GM12864 (cell line): ENCODE measurements around the gene PKP3.
A peak's percentile ranks its signal among the peaks of the same experiment; 100 is the strongest.
"Not testable (repeated sequence)": the region's sequence is repeated elsewhere in the genome, so short reads cannot be mapped to it uniquely, and the experiment has no call there.

Source experiments
- DNase-seq: peaks from one replicate; pipeline ENCODE4 v3.0.0-alpha.2; 2011; ENCODE audit warnings: low read depth
- H3K4me3 ChIP-seq: 2 replicates; pipeline ENCODE4 v1.5.1; 2011; ENCODE audit warnings: mild to moderate bottlenecking, low read depth, low read length, control low read depth
- CTCF ChIP-seq: IDR thresholded peaks from 2 replicates; pipeline ENCODE4 v1.5.1; 2011; ENCODE audit warnings: low read depth, mild to moderate bottlenecking, moderate library complexity, low read length, control low read depth, inconsistent platforms; ENCODE audit errors: missing control alignments

Gene PKP3

DNA sequence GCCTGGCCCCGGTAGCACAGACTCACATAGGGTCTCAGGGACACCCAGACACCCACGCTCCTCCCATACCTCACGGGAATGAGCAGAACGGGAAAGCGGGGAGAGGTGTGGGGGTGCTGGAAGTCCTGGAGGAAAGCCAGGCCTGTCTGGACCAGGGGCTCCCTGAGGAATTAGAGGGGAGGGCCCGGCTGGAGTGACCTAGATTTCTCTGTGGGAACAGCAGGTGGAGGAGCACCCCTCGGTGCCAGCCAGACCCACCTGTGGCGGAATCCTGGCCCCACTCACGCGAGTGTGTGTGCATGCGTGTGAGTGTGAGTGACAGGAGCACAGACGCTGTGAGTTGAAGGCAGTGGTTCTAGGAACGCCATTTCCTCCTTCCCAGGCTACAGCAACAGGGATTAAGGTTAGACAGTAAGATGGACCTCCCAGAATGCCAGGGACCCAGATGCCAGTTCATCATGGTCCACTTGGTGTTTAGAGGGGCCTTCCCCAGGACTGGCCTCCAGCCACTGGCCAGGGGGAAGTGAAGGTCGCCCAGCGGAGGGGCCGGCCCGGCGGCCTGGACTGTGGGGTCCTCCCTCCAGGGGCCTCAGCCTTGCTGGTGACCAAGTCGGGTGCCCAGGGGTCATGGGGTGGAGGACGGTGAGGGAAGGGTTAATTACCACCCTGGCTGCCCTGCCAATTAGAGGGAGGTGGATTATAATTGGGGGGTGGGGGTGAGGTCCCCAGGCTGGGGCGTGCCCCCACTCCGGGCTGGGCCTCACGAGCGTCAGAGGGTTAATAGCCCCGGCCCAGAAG lies 1.0 kb downstream of the PKP3 start:
- TF ChIP-seq CTCF: no peak
- no peak for DNase-seq
- H3K4me3 ChIP-seq: no peak overlapping the region

GRCh38 chr11:395866-396265 lies 1.9 kb downstream of the PKP3 start:
- no peak overlapping the region for H3K4me3 ChIP-seq
- no peak for TF ChIP-seq CTCF
- DNase-seq: no peak

- peak overlapping the region; percentile 33 for H3K4me3 ChIP-seq
- DNase-seq: no peak
- peak; percentile 29 for TF ChIP-seq CTCF
Measured at GRCh38 chr11:396511-396947, 2.5 kb downstream of the PKP3 start.

DNA sequence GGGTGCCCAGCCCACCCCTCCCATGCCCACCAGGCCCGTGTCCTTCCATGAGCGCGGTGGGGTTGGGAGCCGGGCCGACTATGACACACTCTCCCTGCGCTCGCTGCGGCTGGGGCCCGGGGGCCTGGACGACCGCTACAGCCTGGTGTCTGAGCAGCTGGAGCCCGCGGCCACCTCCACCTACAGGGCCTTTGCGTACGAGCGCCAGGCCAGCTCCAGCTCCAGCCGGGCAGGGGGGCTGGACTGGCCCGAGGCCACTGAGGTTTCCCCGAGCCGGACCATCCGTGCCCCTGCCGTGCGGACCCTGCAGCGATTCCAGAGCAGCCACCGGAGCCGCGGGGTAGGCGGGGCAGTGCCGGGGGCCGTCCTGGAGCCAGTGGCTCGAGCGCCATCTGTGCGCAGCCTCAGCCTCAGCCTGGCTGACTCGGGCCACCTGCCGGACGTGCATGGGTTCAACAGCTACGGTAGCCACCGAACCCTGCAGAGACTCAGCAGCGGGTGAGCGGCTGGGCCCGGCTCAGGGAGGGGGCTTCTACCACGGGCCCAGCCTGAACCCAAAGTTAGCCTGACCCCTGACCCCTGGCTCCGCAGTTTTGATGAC lies 3.0 kb downstream of the PKP3 start:
- DNase-seq: no peak
- peak; percentile 76 for TF ChIP-seq CTCF
- H3K4me3 ChIP-seq: peak overlapping the region; percentile 33

DNA sequence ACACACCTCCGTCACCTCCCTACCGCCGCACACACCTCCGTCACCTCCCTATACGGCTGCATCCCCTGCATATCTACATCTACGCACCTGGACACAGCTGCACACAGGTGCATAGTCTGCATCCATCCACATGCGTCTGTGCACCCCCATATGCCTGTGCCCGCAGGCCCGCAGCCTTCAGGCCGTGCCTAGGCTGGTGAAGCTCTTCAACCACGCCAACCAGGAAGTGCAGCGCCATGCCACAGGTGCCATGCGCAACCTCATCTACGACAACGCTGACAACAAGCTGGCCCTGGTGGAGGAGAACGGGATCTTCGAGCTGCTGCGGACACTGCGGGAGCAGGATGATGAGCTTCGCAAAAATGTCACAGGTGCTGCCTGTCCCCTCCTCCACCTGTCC lies 4.8 kb downstream of the PKP3 start:
- TF ChIP-seq CTCF: no peak
- H3K4me3 ChIP-seq: no peak overlapping the region
- no peak for DNase-seq

- no peak for TF ChIP-seq CTCF
- DNase-seq: no peak
- no peak overlapping the region for H3K4me3 ChIP-seq
Measured at GRCh38 chr11:399731-400211, 5.8 kb downstream of the PKP3 start.

DNA sequence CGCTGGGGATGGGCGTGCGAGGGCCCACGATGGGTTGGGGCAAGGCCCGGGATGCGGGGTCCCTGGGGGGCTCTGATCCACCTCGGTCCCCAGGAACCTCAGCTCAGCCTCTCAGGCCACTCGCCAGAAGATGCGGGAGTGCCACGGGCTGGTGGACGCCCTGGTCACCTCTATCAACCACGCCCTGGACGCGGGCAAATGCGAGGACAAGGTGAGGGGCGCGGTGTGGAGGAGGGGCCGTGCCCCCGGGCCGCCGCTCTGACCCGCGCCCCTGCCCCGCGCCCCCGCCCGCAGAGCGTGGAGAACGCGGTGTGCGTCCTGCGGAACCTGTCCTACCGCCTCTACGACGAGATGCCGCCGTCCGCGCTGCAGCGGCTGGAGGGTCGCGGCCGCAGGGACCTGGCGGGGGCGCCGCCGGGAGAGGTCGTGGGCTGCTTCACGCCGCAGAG lies 6.3 kb downstream of the PKP3 start:
- DNase-seq: no peak
- TF ChIP-seq CTCF: no peak
- no peak overlapping the region for H3K4me3 ChIP-seq

DNA sequence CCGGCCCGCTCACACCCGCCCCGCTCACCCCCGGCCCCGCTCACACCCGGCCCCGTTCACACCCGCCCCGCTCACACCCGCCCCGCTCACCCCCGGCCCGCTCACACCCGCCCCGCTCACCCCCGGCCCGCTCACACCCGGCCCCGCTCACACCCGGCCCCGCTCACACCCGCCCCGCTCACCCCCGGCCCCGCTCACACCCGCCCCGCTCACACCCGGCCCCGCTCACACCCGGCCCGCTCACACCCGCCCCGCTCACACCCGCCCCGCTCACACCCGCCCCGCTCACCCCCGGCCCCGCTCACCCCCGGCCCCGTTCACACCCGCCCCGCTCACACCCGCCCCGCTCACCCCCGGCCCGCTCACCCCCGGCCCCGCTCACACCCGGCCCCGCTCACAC lies 7.2 kb downstream of the PKP3 start:
- not testable (repeated sequence) for DNase-seq, H3K4me3 ChIP-seq
